HFFc6 (cell line): ENCODE measurements around the gene NECAP2. TPM values are rescaled to one million over a fixed set of nuclear protein-coding genes. Genes with fewer than 3 reads are reported as not detected.

Source experiments
- DNase-seq: peaks from one replicate; pipeline ENCODE4 v3.0.0-alpha.2; 2018
- H3K27ac Mint-ChIP-seq: 2 replicates; pipeline ENCODE4 v1.8.0; 2020; ENCODE audit warnings: mild to moderate bottlenecking, mixed read lengths
- H3K27me3 Mint-ChIP-seq: 2 replicates; pipeline ENCODE4 v1.8.0; 2021; ENCODE audit warnings: mild to moderate bottlenecking, moderate library complexity, mixed read lengths; ENCODE audit not compliant: insufficient read depth
- H3K36me3 Mint-ChIP-seq: 2 replicates; pipeline ENCODE4 v1.8.0; 2021; ENCODE audit warnings: low read depth, mixed read lengths
- H3K4me1 Mint-ChIP-seq: 2 replicates; pipeline ENCODE4 v1.8.0; 2020; ENCODE audit warnings: low read depth, mixed read lengths
- H3K4me3 Mint-ChIP-seq: 2 replicates; pipeline ENCODE4 v1.8.0; 2020; ENCODE audit warnings: mild to moderate bottlenecking, moderate library complexity, mixed read lengths
- H3K9me3 Mint-ChIP-seq: 2 replicates; pipeline ENCODE4 v1.8.0; 2020; ENCODE audit warnings: mild to moderate bottlenecking, mixed read lengths
- total RNA-seq, 6 experiments: library from RNA; stranded (reverse); fragmentation: NEBNext Ultra II Directional; extraction: Animal tissue kit (Norgen Biotek cat#: 25700); gene quantifications; 2 replicates in 1 of 6; 3 replicates in 5 of 6; pipeline ENCODE4 v1.2.3, GENCODE V29; 2021
- TF ChIP-seq, protein P1 (sequence below): fragments of 200-600 bp; sonication (generic); IDR thresholded peaks from 2 replicates; pipeline ENCODE4 v1.5.0; 2021; ENCODE audit warnings: antibody characterized with exemption, mild to moderate bottlenecking

The NECAP2 gene
- total RNA-seq, 6 experiments from 2014 or later, result 55.6 to 73.1 (median 62.8) TPM

DNA sequence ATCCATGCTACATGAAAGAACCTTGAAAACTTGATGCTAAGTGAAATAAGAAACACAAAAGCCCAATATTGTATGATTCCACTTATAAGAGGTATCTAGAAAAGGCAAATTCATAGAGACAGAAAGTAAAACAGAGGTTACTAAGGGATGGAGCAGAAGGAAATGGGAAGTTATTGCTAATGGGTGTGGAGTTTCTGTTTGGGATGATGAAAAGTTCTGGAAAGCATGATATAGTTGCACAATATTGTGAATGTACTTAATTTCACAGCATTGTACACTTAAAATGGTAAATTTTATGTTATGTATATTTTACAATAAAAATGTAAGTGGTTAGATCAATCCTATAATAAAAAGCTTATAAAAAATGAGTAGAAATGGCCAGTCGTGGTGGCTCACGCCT, 1.6 kb upstream of the NECAP2 start:
- no peak overlapping the region for H3K4me3 Mint-ChIP-seq
- no peaks in the 10 kb centered on the region for H3K9me3 Mint-ChIP-seq

GRCh38 chr1:16440131-16440469, 424 bp upstream of the NECAP2 start:
- peaks cover 1% of the 10 kb centered on the region; the same call in 1 of the 2 replicates for H3K27me3 Mint-ChIP-seq

More for the DNA sequence above, 1.6 kb upstream of the NECAP2 start:
- peaks cover 2% of the 10 kb centered on the region; the same call in 1 of the 2 replicates for H3K36me3 Mint-ChIP-seq
- TF ChIP-seq, protein P1, sequence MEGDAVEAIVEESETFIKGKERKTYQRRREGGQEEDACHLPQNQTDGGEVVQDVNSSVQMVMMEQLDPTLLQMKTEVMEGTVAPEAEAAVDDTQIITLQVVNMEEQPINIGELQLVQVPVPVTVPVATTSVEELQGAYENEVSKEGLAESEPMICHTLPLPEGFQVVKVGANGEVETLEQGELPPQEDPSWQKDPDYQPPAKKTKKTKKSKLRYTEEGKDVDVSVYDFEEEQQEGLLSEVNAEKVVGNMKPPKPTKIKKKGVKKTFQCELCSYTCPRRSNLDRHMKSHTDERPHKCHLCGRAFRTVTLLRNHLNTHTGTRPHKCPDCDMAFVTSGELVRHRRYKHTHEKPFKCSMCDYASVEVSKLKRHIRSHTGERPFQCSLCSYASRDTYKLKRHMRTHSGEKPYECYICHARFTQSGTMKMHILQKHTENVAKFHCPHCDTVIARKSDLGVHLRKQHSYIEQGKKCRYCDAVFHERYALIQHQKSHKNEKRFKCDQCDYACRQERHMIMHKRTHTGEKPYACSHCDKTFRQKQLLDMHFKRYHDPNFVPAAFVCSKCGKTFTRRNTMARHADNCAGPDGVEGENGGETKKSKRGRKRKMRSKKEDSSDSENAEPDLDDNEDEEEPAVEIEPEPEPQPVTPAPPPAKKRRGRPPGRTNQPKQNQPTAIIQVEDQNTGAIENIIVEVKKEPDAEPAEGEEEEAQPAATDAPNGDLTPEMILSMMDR, result no peak
- no peak overlapping the region for H3K27ac Mint-ChIP-seq
- H3K4me1 Mint-ChIP-seq, result peaks cover 14% of the 10 kb centered on the region
- H3K27me3 Mint-ChIP-seq, result peaks cover 5% of the 10 kb centered on the region
- no peak for DNase-seq

DNA sequence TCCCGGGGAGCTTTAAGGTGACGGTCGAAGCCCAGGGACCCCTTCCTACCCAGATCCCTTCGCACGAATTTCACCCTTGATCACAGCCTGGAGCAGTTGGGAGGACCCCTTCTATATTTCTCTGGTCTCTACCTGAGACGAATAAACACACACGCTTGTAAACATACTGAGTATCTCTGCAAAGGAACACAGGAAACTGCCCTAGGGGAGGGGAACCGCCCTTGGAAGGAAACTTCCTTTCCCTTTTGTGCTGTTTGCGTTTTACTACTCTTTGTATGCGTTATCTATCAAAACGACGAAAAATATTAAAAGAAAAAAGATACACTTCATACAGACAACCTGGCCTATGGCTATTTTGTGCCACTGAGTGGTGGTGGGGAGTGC, 750 bp downstream of the NECAP2 start:
- H3K4me1 Mint-ChIP-seq, result peaks cover 14% of the 10 kb centered on the region
- H3K27ac Mint-ChIP-seq, result peak overlapping the region; percentile 87
- no peak for DNase-seq
- H3K9me3 Mint-ChIP-seq, result no peaks in the 10 kb centered on the region
- H3K4me3 Mint-ChIP-seq, result peak overlapping the region; percentile 92
- peaks cover 1% of the 10 kb centered on the region; the same call in 1 of the 2 replicates for H3K27me3 Mint-ChIP-seq
- H3K36me3 Mint-ChIP-seq, result peaks cover 8% of the 10 kb centered on the region; the same call in 1 of the 2 replicates
- TF ChIP-seq, protein P1, result no peak

More at GRCh38 chr1:16440131-16440469, 424 bp upstream of the NECAP2 start:
- TF ChIP-seq, protein P1, result no peak
- DNase-seq, result peak; percentile 5
- no peaks in the 10 kb centered on the region for H3K9me3 Mint-ChIP-seq
- H3K27ac Mint-ChIP-seq, result peak overlapping the region; percentile 87
- H3K4me1 Mint-ChIP-seq, result peaks cover 14% of the 10 kb centered on the region
- peaks cover 8% of the 10 kb centered on the region; the same call in 1 of the 2 replicates for H3K36me3 Mint-ChIP-seq
- peak overlapping the region; percentile 92 for H3K4me3 Mint-ChIP-seq

GRCh38 chr1:16442265-16442664, 1.7 kb downstream of the NECAP2 start:
- H3K36me3 Mint-ChIP-seq, result peaks cover 8% of the 10 kb centered on the region; the same call in 1 of the 2 replicates
- TF ChIP-seq, protein P1, result no peak
- DNase-seq, result no peak
- H3K4me3 Mint-ChIP-seq, result peak overlapping the region; percentile 92
- no peaks in the 10 kb centered on the region for H3K9me3 Mint-ChIP-seq
- no peak overlapping the region for H3K27ac Mint-ChIP-seq
- peaks cover 14% of the 10 kb centered on the region for H3K4me1 Mint-ChIP-seq
- H3K27me3 Mint-ChIP-seq, result no peaks in the 10 kb centered on the region; the same call in 1 of the 2 replicates

DNA sequence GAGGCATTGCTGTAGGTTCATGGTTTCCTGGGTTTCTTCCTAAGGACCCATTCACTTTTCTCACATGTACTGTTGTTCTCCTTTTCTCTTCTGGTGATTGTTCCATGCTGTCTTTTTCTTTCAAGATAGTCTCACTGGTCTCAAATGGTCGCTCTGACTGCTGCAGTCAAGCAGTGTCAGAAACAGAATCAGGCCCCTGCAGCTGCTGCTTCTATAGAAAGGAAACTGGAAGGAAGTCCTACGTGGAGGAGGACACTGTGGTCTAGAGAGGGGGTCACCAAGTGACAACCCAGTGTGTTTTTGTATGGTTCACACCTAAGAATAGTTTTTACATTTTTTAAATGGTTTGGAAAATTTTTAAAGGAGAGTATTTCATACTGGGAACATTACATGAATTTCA, 2.4 kb downstream of the NECAP2 start:
- Mint-ChIP-seq H3K4me3 (peak overlapping the region; percentile 24; the same call in 1 of the 2 replicates), H3K4me1 (peaks cover 14% of the 10 kb centered on the region), H3K27ac (no peak overlapping the region)

More for the DNA sequence above, 2.4 kb downstream of the NECAP2 start:
- no peak for DNase-seq
- TF ChIP-seq, protein P1, result no peak
- Mint-ChIP-seq H3K27me3 (no peaks in the 10 kb centered on the region; the same call in 1 of the 2 replicates), H3K9me3 (no peaks in the 10 kb centered on the region), H3K36me3 (peaks cover 12% of the 10 kb centered on the region)
